DMS153 treated with DMSO at 0.1 percent for 48 hours (cell line): ENCODE data around the gene CEND1.
"Not testable (repeated sequence)": the region's sequence is repeated elsewhere in the genome, so short reads cannot be mapped to it uniquely, and the experiment has no call there.

Source experiments
- DNase-seq: peaks from one replicate; lab custom pipeline; 2025; ENCODE audit not compliant: unreplicated experiment; lab: John Stamatoyannopoulos, UW

Gene CEND1

GRCh38 chr11:765025-765801 is 24.7 kb downstream of the CEND1 start:
- no peak for DNase-seq

GRCh38 chr11:764322-765024 is 25.4 kb downstream of the CEND1 start:
- no peak for DNase-seq

DNA sequence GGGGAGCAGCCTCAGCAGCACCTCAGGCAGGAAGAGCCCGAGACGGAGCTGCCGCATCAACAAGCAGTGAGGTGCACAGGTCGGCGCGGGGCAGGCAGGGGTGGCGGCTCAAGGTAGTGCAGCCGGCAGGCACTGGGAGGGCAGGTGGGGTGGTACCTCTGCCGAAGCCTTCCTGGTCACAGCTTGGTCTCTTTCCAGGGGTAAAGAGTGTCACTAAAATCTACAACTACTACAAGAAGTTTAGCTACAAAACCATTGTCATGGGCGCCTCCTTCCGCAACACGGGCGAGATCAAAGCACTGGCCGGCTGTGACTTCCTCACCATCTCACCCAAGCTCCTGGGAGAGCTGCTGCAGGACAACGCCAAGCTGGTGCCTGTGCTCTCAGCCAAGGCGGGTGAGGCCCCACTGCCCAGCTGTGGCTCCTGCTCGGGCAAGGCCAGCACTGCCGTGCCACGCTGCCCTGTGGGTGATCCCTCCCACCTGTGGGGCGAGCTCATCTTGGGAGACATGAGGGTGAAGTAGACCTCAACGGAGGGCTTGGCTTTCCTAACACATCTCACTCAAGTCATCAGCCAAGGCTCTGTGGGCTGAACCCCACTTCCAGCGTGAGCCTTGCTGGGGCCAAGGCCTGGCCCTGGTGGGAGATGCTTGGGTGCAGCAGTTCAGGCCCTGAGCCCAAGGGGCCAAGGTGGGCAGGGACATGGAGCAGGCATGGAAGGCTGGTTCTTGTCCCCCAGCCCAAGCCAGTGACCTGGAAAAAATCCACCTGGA is 26.2 kb downstream of the CEND1 start:
- no peak for DNase-seq

DNA sequence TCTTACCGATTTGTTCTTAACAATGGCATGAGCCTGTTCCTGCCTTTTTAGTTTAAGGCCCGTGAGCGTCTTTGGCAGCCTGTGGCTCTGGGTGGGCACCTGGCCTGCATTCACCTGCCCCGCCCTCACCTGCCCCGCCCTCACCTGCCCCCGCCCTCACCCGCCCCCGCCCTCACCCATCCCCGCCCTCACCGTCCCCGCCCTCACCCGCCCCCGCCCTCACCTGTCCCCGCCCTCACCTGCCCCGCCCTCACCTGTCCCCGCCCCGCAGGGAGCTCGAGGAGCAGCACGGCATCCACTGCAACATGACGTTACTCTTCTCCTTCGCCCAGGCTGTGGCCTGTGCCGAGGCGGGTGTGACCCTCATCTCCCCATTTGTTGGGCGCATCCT is 26.8 kb downstream of the CEND1 start:
- DNase-seq = peak; percentile 64

DNA sequence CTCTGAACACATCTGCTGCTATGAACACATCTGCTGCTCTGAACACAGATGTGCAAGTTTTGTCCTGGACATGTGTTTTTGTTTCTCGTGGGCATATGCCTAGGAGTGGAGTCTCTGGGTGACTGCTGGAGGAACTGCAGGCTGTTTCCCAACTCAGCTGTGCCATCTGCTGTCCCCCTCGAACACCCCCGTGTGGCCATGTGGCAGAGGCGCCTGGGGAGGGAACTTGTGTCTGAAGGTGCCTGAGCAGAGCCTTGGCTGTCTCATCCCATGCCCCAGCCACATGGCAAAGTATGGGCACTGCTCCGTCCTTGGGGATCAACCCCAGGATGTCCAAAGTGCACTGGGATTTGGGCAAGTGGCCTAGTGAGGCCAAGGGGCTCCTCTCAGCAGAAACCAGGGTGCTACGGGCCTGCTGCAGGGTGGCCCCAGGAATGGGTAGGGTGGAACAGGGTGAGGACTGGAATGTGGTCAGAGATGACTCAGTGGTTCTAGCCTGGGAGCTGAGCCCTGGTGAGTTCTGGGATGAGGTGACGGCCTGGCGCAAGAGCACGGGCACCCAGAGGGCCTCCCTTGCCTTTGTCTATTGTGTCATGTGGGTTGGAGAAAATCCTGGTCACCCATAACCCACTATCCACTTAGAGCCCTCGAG is 27.3 kb downstream of the CEND1 start:
- no peak for DNase-seq

GRCh38 chr11:761526-762108 is 28.3 kb downstream of the CEND1 start:
- DNase-seq = no peak

DNA sequence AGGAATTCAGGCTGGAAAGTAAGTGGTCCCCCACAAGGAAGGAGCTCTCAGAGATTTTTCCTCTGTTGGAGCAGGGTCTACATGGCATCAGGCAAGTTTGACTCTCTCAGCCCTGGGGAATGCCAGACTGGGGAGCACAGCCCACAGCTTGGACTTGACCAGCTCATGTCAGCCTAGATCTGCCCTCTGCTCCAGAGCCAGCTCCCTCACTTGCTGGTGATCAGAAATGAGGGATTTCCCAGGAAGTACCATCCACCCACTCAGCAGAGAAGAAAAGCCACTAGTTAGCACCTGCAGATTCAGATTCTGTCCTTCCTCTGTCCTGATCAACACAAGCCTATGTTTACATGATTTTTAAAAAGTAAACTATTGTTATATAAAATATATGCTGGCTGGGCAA is 29.7 kb downstream of the CEND1 start:
- DNase-seq = no peak

GRCh38 chr11:749731-750130 is 40.2 kb downstream of the CEND1 start:
- DNase-seq = no peak

DNA sequence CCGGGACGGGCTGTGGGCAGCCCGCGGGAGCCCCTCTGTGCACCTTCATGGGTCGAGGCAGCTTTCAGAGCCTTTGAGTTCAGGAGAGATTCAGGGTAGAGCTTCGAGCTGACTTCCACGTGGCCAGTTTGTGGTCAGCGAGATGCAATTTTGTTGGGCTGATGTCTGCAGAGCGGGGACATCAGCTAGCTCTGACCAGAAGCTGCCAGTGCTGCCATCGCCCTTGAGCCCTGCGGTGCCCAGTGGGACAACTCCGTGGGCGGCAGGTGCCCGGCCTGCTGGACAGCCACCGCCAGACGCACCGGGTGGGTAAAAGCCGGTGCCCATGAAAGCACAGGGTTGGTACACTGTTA is 41.9 kb downstream of the CEND1 start:
- no peak for DNase-seq

GRCh38 chr11:747158-748006 is 42.5 kb downstream of the CEND1 start, which contains the start of gene TALDO1:
Gene TALDO1 (plus strand): TSS chr11:747464. CDS start chr11:747482, 18 bp downstream.
- peak; percentile 80 for DNase-seq

- DNase-seq = no peak
Measured at GRCh38 chr11:746289-747157, 43.4 kb downstream of the CEND1 start.

GRCh38 chr11:745428-745827 is 44.5 kb downstream of the CEND1 start:
- no peak for DNase-seq

- DNase-seq = no peak
Measured at GRCh38 chr11:742571-743201, 47.2 kb downstream of the CEND1 start.

- no peak for DNase-seq
Measured at GRCh38 chr11:742156-742546, 47.7 kb downstream of the CEND1 start.

- DNase-seq = not testable (repeated sequence)
Measured at GRCh38 chr11:737899-738298, 52.0 kb downstream of the CEND1 start.

DNA sequence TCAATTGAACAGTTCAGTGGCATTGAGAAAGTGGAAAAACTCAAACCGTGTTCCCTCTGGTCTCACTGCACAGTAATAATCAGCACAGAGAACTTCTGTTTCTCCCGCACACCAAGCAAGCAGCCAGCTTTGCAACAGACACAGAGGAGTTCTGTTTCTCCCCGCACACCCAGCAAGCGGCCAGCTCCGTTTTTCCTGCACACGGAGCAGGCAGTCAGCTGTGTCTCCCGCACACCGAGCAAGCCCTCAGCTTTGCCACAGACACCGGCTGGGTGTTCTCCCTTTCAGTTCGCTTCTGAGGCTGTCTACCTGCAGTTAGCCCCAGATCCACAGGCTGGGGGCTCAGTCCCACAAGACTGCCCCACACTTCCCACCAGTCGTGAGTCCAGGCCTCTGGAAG is 52.5 kb downstream of the CEND1 start:
- DNase-seq = no peak
